ENCODE results near the gene PARD3.

The PARD3 gene

GRCh38 chr10:34609287-34609940 is 205.7 kb downstream of the PARD3 start:
- no peak for DNase-seq

GRCh38 chr10:34607894-34608293 is 207.2 kb downstream of the PARD3 start:
- DNase-seq = no peak

DNA sequence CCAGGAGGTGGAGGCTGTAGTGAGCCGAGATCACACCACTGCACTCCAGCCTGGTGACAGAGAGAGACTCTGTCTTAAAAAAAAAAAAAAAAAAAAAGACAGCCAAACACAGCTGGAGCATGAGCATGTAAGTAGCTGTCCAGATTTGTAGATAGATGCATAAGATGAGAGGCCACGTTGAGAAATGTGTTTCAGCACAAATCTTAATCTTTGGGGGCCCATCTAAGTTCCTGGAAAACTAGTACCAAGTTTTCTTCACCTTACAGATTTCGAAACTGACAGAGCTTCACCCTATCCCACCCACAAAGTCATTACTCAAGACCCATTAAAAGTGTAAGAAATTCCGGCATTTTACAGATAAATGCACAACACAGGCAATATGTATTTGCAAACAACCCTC is 208.2 kb downstream of the PARD3 start:
- no peak for DNase-seq

- no peak for DNase-seq
Observed at GRCh38 chr10:34602478-34602877, 212.6 kb downstream of the PARD3 start.

- DNase-seq = no peak
Observed at GRCh38 chr10:34601691-34602090, 213.4 kb downstream of the PARD3 start.

DNA sequence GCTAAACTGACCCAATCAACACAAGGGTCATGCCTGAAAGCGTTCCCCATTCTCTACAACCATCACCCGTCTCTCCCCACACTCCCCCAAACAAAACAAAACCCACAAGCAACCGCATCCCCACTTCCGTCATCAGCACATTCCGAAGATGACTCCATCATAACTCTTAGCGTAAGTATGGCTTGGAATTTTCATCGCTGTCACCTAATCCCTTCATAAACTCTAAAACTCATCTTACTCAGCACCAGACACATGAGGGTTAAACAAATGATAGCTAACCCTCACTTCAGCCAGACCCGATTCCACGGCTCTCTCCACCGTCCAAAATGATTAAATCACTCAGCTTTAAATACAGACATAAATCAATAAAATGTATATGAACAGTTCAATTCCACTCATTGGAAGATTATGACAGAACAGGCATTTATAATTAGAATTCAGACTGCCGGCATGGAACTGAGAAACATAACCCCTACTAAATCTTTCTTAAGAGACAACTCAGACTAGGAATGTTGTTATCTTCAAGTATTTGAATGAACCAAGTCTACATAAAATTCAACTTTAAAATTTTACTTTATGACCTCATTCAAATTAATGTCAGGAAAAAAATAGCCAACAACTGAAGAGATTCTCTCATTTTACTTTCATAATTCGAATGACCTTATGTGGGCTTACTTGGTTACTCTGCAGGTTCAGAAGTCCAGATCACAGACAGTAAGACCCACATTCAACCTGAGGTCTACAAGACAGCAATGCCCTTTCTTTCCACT is 215.9 kb downstream of the PARD3 start:
- no peak for DNase-seq

- DNase-seq = no peak
Observed at GRCh38 chr10:34596351-34596750, 218.7 kb downstream of the PARD3 start.

GRCh38 chr10:34593930-34594329 is 221.2 kb downstream of the PARD3 start:
- DNase-seq = no peak

DNA sequence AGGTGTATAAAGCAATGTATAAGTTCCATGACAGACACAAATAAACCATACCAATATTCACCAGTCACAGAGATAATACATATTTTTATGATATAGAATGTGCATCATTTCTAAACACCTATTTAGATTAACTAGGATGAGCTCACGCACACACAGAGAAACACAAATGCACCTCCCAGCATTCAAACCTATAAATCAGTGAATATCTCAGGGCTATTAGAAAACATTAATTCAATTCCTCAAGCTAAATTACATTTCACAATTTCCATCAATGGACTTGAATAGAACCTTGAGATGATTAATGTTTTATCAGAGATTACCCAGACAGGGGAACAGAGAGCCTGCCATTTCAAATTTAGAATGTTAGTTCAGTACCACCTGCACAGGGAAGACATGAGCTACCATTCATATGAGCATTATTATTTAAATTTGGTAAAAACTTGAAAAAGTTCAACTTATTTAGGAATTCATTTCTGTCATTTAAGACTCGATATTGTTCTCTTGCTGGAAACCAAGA is 221.7 kb downstream of the PARD3 start:
- no peak for DNase-seq

DNA sequence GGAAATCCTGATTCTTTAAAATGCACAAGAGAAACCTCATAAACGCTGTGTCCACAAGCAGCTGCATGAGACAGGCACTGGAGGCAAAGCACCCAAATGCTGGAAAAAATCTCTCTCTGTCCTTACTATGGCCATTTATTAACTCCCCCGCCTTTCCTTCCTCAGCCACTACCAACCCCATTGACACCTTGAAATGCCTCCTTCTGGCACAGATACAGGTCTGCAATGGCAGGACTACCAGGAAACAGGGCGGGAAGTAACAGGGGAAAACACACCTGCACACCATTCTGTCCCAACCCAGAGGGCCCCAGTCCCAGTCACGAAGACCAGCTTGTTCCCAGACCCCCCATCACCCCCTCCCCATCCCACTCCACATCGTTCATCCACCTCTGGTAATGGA is 224.3 kb downstream of the PARD3 start:
- no peak for DNase-seq

DNA sequence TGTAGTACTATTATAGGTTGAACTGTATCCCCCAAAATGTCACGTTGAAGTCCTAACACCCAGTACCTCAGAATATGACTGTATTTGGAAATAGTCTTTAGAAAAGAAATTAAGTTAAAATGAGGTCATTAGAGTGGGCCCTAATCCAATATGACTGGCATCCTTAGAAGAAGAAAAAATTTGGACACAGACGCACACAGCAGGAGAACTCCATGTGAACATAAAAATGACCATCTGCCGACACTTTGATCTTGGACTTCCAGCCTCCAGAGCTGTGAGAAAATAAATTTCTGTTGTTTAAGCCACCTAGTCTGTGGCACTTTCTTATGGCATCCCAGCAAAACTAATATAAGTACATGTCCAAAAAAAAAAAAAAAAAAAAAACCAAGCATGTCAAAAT is 225.8 kb downstream of the PARD3 start:
- no peak for DNase-seq

DNA sequence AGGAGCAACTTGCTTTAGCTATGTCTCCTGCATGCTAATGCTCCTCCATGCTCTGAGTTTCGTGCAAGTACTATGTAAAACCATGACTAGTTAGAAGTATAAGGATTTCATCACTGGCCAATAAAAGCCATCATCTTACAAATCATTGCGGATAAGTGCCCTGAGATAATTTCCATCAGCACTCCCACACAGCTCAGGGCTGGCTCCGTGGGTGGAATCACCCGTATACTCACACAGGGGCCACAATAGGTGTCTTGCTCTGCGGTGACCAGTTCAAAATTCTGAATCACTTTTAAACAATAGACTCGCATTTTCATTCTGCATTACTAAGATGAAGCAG is 227.4 kb downstream of the PARD3 start:
- no peak for DNase-seq

DNA sequence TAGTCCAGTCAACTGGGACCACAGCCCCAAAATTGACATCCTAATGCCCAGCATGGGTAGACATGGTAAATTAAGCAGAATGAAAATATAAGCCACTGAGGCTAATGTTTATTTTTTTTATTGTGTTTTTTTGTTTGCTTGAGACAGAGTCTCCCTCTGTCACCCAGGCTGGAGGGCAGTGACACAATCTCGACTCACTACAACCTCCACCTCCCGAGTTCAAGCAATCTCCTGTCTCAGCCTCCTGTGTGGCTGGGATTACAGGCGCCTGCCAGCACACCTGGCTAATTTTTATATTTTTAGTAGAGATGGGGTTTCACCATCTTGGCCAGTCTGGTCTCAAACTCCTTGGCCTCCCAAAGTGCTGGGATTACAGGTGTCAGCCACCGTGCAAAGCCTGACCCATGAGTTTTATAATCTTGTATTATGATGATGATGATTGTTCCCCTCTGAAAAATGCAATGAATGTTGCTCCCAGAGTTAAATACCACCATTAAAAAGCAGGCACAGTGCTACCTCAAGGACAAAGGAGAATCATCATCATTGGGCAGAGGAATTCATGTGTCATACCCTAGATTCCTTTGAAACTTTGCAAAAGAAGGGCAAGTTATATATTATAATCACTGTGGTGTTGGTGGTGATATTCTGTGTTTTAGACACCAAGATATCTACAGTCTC is 228.0 kb downstream of the PARD3 start:
- DNase-seq = no peak

DNA sequence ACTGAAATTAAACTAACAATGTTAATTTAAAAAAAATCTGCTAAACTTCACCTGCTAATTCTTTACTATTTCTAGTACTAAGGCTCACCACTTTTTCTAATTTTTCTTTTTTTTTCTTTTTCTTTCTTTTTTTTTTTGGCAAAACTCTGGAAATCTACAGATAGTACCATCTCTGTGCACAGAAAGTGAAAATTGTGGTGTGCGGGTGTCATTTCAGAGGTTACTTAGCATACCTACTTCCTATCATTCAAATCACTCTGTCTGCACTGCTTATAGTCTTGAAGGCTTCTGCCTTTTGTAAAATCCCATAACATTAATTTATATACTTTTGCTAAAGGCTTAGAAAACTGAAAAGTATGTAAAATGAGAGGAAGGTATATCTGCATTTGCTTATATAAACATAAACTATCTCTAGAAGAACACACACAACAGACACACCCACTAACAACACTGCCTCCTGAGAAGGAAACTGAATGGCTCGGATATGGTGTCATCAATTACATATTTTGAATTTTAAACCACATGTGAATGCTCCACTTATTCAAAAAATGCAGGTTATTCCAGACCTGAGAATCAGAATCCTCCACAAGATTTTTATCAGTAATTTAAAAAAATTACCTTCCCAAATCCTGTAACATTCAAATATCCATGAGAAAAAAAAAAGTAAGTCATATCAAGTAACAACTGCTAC is 229.5 kb downstream of the PARD3 start:
- DNase-seq = no peak

DNA sequence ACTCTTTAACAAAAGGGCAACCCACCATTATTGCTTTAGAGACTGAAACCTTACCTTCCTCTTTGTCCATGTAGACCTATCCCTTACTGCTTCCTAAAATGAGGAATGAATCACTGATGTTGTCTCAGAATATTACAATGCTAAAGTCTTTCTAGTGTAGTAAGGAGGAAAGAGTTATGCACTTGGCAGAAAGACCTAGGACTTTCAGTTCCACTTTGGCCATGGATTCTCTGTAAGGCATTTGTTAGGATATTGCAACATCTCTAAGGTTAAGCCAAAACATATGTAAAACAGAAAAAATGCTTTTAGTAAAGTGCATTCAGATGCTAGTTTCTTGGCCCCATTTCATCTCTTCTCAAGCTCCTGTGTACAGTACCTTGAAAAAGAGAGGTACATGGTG is 230.9 kb downstream of the PARD3 start:
- no peak for DNase-seq

DNA sequence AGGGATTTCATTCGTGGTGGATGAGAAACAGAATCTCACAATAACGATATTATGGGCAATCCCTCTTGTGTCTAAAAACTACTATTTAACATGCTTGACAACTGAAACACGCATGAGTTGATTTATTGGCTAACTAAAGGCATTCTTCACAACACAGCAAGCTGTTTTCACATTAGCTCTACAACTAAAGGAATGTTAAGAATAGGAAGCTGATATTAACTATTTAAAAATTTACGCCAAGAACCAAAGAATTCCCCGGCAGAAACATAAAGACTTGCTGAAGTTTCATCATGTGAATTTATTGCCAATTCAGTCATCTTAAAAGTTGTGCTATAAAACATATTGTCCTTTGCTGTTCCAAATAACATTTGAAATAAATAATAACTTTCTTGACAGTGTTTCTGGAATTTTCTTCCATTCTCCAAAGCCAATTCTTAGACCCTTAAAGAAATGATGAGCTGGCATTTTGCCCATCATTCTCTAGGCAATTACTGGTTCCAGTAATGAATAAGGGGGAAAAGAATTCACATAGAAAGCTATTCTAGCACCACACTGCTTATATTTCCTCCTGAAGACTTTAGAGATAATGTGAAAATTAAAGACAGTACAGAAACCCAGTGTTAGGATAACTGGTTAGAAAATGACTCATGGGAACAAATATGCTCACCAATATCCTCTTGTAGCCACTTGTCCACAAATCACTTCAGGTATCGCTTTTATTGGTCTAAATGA is 233.1 kb downstream of the PARD3 start:
- DNase-seq = no peak

DNA sequence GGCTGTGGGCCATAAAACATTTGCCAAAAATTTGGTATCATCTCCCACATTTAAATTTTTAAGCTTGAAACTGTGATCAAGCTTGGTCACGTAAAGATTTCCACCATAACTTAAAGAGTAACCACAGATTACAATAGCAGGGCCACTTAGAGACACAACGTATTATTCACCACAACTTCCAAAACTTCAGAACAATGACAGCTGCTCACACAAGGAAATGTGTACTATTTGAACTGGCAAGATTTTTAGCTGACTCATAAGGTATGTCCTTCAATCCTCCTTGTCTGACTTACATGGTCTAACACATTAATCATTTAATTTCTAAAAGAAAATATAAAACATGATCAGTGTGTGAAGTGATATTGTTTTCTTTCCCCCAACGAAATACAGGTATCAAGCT is 234.5 kb downstream of the PARD3 start:
- DNase-seq = no peak

DNA sequence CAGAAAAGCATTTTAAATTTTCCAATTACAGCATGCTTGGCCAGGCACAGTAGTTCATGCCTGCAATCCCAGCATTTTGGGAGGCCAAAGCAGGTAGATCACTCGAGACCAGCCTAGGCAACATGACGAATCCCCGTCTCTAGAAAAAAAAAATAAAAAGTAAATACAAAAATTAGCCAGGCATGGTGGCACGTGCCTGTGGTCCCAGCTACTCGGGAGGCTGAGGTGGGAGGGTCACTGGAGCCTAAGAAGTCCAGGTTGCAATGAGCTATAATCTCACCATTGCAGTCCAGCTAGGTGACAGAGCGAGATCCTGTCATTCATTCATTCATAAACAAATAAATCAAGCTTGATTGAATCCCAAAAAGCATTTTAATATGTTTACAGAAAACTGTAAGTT is 234.9 kb downstream of the PARD3 start:
- DNase-seq = no peak

DNA sequence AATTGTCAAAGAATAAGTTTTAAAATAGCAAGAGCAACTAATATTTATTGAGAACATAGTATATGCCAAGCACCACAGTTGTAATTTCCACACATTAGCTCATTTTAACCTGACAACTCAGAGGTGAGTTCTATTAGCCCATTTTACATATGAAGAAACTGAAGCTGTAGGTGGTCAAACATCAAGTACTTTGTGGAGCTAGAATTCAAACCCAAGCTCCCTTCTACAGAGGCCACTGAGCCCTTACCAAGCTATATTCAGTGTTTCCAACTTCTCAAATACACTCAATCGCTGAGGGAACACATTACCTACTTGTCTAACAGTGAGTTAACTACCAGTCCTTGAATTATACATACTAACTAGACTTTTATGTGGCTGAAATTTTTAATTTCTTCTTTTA is 236.6 kb downstream of the PARD3 start:
- DNase-seq = no peak

- DNase-seq = no peak
Observed at GRCh38 chr10:34576797-34577196, 238.3 kb downstream of the PARD3 start.

DNA sequence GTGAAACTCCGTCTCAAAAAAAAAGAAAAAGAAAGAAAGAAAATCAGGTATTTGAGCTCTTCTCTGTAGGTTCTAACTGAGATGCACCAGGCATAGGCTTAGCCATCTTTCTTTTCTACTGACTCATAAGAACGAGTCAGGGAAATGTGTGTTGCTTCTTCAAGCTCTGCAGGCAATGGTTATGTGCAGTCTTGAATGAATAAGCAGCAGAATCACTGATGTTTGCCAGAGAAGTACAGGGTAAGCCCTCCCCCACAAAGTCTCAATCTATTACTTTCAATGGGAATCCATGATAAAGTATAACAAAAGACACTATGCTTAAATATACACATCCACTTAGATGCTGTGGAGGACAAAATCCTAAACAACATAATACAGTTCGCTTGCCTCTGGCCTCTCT is 239.2 kb downstream of the PARD3 start:
- no peak for DNase-seq

DNA sequence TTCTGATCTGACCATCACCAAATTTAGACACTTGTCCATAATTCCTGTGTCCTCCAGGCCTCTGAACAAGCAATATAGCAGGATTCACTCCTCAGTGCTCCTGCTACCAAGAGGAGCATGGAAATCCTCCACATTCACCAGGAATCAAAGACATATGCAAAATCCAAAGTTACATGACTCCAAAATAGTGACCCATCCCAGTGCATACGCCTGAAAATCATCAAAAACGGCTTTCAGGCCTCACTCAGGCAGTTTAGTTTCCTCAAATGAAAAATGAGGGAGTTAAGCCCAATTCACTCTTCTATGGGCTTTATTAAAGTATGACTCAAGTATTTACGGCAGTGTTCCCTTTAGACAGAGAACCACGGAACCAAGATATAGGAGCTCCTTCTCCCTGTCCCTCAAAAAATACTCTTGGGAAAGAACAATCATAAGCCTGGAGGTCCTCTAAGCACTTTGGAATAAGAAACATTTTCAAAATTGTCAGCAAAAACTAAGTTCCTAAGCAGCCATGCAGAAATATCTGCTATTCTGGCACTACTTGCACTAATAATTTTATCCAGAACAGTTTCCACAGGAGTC is 240.7 kb downstream of the PARD3 start:
- no peak for DNase-seq
